Hepatocyte (in vitro differentiated cells): Measurements from ENCODE around the gene CCDC137.

Source experiments
- CTCF ChIP-seq: fragments of 200-600 bp; sonication (generic); IDR thresholded peaks from 2 replicates; pipeline ENCODE4 v1.5.1; 2016; ENCODE audit warnings: antibody characterized with exemption, mild to moderate bottlenecking; ENCODE audit not compliant: poor library complexity
- EZH2 ChIP-seq: fragments of 200-600 bp; sonication (generic); IDR thresholded peaks from 2 replicates; pipeline ENCODE4 v1.6.1; 2016; ENCODE audit warnings: antibody characterized with exemption, mild to moderate bottlenecking, borderline replicate concordance

DNA sequence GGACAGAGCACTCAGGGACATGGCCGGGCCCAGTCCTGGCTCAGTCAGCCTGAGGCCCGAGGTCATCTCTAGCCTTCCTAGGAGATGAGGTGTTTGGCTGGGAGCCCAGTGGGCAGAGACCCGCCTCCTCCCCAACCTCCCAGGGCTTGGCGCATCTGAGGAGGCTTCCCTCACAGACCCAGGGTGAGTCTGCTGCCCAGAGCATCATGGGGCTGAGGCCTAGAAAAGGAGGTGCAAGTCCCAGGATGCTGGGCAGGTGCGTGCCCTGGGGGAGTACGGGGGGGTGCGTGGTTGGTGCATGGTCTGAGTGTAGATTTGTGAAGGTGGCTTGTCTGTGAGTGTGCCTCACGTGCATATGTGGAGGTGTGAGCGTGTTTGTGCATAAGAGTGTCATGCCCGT is 14.8 kb upstream of the CCDC137 start:
- TF ChIP-seq CTCF (no peak), EZH2 (no peak)
